Stimulated activated CD4-positive, alpha-beta T cell treated with anti-CD3 and anti-CD28 coated beads, Interleukin-2, amount 100 ng/mL, for 48 hours (primary cell): Measurements from ENCODE around the gene EFHC2.

Source experiments
- DNase-seq, 2 donors: peaks; one replicate each; pipeline ENCODE4 v3.0.0-alpha.2; 2020

The EFHC2 gene

GRCh38 chrX:44343412-44344141 lies at the start of gene EFHC2:
Gene EFHC2 (minus strand): TSS chrX:44343672. CDS start chrX:44343588, 84 bp downstream.
- peak; percentile 10 to 13 for DNase-seq

GRCh38 chrX:44392767-44393166 lies 49.3 kb upstream of the EFHC2 start:
- DNase-seq, result no peak

- no peak for DNase-seq
Observed at GRCh38 chrX:44384688-44385338, 41.3 kb upstream of the EFHC2 start.

GRCh38 chrX:44382871-44383270 lies 39.4 kb upstream of the EFHC2 start:
- DNase-seq, result no peak

GRCh38 chrX:44352758-44353157 lies 9.3 kb upstream of the EFHC2 start:
- no peak for DNase-seq

GRCh38 chrX:44349561-44349960 lies 6.1 kb upstream of the EFHC2 start:
- no peak for DNase-seq

- no peak for DNase-seq
Observed at GRCh38 chrX:44344687-44345086, 1.2 kb upstream of the EFHC2 start.

GRCh38 chrX:44344194-44344593 lies 722 bp upstream of the EFHC2 start:
- peak; percentile 18 to 33 for DNase-seq

- DNase-seq, result no peak
Observed at GRCh38 chrX:44342866-44343265, 606 bp downstream of the EFHC2 start.

- DNase-seq, result no peak
Observed at GRCh38 chrX:44338361-44338760, 5.1 kb downstream of the EFHC2 start.

- no peak for DNase-seq
Observed at GRCh38 chrX:44332437-44332836, 11.0 kb downstream of the EFHC2 start.

- no peak for DNase-seq
Observed at GRCh38 chrX:44330227-44330626, 13.2 kb downstream of the EFHC2 start.

GRCh38 chrX:44319550-44319949 lies 23.9 kb downstream of the EFHC2 start:
- no peak for DNase-seq

- no peak for DNase-seq
Observed at GRCh38 chrX:44317181-44317580, 26.3 kb downstream of the EFHC2 start.

- no peak for DNase-seq
Observed at GRCh38 chrX:44314808-44315207, 28.7 kb downstream of the EFHC2 start.

- DNase-seq, result no peak
Observed at GRCh38 chrX:44314259-44314734, 29.2 kb downstream of the EFHC2 start.

GRCh38 chrX:44312421-44312820 lies 31.1 kb downstream of the EFHC2 start:
- DNase-seq, result no peak

GRCh38 chrX:44310227-44310626 lies 33.2 kb downstream of the EFHC2 start:
- no peak for DNase-seq

- DNase-seq, result no peak
Observed at GRCh38 chrX:44308869-44309268, 34.6 kb downstream of the EFHC2 start.

- no peak for DNase-seq
Observed at GRCh38 chrX:44306356-44306755, 37.1 kb downstream of the EFHC2 start.

GRCh38 chrX:44305921-44306320 lies 37.6 kb downstream of the EFHC2 start:
- DNase-seq, result no peak

GRCh38 chrX:44303119-44303518 lies 40.4 kb downstream of the EFHC2 start:
- no peak for DNase-seq

- DNase-seq, result no peak
Observed at GRCh38 chrX:44299177-44299576, 44.3 kb downstream of the EFHC2 start.

- no peak for DNase-seq
Observed at GRCh38 chrX:44291468-44292092, 51.9 kb downstream of the EFHC2 start.
